Stomach (tissue), 4 donors: Measurements from ENCODE around the gene FBXL2.

Experiments used
- CTCF ChIP-seq, 7 experiments: fragments of 450-650 bp in 4 of 7; fragments of 200-600 bp in 3 of 7; sonication (generic) in 3 of 7; IDR thresholded peaks; one replicate each; pipeline ENCODE4 v1.5.1; 2016 to 2019; ENCODE audit warnings: antibody characterized with exemption in 7 of 7, control low read depth in 2 of 7, mild to moderate bottlenecking in 1 of 7
- POLR2A ChIP-seq, 4 donors: fragments of 450-650 bp; IDR thresholded peaks; one replicate each; pipeline ENCODE4 v1.6.1; 2016; ENCODE audit warnings: antibody characterized with exemption in 4 of 4, control low read depth in 2 of 4, mild to moderate bottlenecking in 1 of 4, moderate library complexity in 1 of 4

GRCh38 chr3:33401781-33402180 lies 124.5 kb downstream of the FBXL2 start:
- TF ChIP-seq CTCF (IDR thresholded peaks at IDR 0.05) (no peak), POLR2A (IDR thresholded peaks at IDR 0.05) (no peak)
